DMS53 (cell line): ENCODE results near the gene RXRB.
A peak's percentile ranks its signal among the peaks of the same experiment; 100 is the strongest.

ENCODE experiments used
- DNase-seq: peaks from one replicate; lab custom pipeline; 2025; lab: John Stamatoyannopoulos, UW

RXRB gene

DNA sequence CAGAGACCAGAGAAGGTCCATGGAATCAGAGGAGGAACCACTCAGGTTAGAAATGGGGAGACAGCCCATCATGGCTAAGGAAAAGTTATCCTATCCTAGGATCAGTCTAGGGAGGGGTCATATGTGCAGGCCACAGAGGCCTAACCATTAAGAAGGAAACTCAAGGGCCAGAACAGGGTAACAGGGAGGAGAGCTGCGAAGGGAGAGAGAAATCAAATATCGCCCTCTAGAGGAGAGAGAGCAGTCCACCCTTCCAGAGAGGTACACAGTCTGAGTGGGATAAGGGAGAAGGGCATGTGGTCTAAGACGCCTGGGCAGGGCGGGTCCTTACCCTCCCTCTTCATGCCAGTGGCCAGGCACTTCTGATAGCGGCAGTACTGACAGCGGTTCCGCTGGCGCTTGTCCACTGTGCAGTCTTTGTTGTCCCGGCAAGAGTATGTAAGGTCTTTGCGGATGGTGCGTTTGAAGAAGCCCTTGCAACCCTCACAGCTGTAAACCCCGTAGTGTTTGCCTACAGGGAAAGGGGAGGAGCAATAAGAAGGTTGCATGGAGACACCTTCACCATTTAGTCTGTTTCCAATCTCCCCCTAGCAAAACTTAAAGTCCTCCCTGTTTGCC lies 2.9 kb downstream of the RXRB start:
- DNase-seq, result peak; percentile 87

DNA sequence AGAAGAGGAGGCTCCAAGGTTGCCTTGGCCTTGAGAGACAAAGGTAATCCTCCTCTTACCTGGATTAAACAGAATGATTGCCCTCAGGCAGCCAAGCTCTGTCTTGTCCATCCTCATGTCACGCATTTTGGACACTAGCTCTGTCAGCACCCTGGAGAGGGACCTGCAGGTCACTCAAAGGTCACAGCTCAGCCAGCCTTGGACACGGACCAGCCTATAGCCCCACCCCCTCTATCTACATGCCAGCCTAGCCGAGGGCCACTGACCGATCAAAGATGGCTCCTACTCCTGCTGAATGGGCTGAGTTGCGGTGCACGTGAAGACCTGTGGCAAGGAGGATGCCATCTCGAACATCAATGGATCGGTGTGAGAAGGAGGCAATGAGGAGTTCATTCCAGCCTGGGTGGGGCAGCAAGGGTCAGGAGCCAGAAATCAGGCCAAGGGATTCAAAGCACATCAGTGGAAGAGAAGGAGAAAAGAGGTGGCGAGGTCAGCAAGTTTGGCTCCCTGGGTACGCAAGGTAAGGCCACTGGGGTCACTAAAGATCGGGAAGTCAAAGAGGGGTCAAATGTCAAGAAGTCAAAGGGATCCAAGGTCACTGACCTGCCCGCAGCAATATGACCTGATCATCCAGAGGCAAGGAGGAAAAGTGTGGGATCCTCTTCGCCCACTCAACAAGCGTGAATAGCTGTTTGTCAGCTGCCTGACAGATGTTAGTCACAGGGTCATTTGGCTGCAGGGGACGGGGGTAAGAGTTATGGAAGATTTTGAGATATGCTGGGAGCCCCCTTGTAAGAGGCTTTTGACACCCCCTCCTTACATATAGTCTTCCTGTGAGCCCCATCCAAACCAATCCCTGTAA lies 4.9 kb downstream of the RXRB start:
- DNase-seq, result no peak

DNA sequence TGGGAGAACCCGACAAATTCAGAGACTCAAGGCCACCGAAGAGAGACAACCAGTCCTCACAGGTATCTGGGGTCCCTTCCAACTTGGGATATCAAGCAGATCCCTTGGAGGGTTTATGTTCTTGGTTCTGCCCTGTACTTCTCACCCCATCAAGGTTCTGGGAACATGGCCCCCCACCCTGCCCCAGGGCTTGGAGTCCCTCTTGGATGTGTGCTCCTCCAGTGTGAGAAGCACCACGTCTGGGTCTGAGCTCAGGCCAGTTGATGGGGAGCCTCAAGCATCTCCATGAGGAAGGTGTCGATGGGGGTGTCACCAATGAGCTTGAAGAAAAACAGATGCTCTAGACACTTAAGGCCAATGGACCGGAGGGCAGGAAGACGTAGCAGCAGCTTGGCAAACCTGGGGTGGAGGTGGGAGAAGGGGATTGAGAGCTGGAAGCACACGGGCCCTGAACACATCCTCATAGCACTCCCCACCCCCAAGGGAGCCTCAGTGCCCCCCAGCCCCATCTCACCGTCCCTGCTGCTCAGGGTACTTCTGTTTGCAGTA lies 6.0 kb downstream of the RXRB start:
- no peak for DNase-seq

DNA sequence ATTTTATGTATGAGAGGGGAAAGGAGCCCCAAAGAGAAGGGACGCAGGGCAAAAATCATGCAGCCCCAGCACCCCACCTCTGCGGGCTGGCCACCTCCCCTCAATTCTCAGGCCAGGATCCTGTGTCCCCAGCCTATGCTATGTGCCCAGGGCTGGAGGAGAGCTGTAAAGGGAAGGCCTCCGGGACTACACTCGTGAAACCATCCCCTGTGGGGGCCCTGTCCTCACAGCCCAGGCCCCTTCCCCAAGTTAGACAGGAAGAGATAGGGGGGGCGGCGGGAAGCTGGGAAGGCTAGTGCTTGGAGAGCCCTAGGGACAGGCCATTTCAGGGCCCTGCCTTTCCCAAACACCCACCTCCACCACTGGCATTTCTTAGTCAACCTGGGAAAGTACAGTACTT lies 6.8 kb downstream of the RXRB start:
- no peak for DNase-seq

DNA sequence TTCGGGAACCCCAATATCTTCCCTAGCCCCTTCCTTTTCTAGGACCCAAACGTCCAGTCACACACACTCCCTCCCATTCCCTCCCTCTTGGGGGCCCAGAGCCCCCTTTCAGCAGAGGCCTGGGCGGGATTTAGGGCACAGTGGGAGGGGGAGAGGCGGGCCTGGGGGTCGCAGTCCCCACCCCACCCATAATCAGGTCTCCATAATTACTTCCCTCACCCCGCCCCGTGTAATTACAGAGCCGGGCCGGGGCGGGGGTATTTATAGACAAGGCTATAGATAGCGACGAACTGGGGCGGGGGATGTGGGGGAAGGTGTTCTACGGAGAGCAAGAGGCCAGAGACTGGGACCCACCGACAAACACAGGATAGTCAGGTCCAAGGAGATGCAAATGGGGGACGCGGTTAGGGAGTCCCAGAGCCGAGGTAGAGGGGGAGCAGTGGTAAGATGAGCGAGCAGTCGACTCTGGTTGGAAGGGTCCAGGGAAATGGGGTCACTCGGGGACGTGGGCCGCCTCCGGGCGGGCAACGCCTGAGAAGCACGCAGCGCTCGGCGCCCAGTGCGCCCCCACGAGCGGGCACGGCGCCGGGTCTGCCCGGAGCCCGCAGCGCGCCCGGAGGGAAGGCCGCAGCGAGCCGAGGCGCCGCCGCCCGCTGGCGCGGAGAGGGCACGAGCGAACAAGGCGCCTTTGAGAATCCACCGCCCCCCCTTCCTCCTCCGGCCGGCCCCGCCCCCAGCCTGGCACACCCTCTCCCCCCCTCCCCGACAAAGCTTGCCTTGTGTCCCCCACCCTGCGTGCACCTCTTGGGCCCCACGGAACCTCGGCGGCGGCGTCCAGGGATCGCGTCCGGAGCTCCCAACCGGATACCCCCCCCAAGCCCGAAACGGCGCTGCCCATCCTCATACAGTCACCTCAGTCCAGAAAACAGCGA lies 7.5 kb downstream of the RXRB start:
- DNase-seq, result peak; percentile 44

DNA sequence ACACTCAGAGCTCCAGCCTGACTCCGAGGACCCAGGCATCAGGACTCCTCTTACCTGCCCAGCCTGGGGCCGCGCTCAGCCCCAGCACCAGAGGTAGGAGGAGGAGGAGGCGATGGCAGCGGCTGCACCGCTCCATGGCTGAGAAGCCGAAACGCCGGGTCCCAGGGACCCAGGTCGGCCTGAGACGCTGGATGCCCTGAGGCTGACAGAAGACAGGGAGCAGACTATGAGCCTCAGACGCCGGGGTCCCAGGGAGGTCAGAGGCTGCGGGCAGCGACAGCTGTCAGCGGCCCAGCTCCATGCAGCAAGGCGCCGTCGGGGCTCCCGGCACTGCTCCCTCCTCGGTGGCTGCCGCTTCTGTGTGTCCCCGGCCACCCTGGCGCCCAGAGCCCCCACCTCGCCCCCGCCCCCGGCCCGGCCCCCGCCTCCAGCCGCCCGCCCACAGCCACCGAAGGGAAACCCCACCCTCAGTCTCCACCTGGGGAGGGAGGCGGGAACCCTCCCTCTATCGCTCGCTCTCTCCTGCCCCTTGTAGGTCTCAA lies 8.3 kb downstream of the RXRB start, which contains the start of gene COL11A2:
Gene COL11A2 (minus strand): TSS at position 363 of the 542 bp plus-strand sequence. CDS start 227 bp downstream, at position 136.
- peak; percentile 36 for DNase-seq

DNA sequence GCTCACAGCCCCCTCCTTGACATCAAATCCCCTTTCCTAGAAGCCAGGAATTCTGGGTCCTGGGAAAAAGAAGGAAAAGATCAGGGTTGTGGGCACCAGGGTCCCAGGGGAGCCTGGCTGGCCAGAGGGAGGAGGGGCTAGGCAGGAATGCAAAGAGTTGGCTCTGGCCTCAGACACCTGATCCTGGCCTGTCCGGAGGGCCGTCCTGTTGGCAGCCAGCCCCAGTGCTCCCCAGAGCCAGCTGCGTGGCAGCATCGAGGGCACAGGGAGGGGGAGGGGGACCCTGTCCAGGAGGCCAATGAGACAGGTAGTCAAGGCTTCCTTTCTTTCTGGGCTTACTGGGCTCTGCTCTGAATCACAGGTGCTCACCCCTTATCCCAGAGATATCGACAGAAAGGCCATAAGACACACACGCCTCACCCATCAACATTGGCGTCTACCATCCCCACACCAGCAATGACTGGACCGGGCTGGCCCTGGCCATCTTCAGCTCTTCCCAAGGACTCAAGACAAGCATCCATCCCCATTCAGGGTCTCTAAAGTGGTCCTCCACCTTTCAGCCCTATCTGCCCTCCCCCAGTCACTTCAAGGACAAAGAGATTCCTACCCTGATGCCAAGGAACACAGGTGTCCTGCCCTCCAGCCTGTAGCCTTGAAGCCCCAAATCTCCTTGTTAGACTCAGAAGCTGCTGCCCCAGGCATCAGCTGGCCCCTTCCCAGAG lies 8.9 kb downstream of the RXRB start:
- DNase-seq, result peak; percentile 10

DNA sequence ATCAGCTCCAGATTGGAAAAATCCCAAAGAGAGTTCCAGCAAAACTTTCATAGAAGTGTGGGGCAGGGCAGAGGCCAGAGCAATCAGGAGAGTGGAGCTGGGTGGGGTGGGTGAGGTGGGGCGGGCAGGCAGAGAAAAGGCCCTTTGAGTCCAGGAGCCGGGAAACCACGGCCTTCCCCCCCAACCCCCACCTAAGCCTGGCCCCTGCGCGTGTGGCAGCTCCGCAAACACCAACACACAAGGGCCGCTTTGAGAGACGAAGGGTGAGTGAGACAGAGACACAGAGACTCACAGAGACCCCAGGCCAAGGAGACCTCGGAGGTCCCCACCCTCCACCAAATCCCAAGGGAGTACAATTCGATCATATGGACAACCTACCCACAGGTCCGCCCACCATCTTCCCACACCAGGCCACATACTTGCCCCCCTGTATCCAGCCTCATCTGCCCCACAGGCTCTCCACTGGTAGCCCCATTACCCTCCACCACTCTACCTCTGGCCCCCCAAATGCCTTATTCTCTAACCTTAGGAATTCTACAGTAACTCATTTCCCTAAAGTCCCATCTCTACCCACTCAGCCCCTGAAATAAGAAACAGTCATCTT lies 9.9 kb downstream of the RXRB start:
- no peak for DNase-seq

DNA sequence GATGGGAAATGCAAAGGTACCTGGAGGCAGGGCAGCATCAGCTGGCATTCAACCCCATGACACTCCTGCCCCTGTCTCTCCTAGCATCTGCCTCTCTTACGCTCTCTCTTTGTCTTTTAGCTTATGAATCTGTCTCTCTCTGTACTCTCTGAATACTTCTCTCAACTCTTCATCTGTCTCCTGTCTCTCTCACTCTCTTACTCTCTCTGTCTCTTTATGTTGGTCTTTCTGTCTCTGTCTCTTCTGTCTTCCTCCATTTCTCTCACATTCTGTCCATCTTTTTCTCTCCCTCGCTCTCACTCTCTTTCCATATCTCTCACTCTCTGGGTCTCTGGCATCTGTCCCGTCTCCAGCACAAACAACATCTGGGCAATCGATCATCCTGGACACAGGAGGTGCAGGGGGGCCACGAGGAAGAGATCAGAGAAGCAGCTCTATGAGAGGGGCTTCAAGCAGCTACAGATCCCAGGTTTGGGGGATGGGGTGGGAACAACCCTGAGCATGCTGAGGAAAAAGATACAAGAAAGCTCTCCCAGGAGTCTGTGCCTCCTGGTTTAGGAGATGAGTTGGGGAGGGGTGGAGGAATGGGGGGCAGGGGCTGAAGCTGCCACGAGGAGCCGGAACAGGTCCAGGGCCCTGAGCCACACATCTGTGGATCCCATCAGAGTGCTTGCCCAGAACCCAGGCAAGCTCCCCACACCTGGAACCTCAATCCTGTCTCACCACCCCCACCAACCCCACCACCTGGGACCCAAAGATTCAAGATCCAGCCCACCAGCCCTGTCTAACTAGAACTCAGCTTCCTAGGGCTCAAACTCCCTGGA lies 10.6 kb downstream of the RXRB start:
- no peak for DNase-seq

DNA sequence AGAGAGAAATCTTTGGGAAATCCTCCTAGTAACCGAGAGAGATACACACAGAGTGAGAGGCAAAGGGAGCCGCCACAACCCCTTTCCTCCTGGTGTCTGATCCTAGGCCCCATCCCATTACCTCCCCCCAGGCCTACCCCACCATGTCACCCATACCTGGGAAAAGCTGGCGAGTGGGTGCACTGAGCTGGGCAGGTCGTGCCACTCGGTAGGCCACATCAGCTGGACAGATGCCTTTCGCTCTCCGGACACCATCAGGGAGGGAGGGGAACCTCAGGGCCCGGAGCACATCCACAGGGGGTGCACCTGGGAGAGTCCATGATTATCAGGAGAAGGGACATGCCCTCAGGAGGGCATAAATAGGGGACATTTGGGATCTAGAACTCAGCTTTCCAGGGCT lies 11.3 kb downstream of the RXRB start:
- no peak for DNase-seq

DNA sequence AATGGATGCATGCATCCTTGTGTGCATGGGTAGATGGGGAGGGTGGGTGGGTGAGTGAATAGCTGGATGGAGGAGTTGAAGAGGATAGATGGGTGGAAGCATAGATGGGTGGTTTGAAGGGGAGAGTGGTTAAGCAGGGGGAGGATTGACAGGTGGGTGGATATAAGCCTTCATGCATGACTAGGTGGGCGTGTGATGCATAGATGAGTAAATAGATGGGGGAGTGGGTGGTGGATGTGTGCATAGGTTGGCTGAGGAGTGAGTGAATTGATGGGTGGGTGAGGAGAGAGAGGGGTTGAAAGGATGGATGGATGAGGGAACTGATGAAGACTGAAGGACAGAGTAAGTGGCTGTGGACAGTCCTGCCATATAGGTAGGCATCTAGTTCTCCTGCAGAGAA lies 12.7 kb downstream of the RXRB start:
- no peak for DNase-seq

DNA sequence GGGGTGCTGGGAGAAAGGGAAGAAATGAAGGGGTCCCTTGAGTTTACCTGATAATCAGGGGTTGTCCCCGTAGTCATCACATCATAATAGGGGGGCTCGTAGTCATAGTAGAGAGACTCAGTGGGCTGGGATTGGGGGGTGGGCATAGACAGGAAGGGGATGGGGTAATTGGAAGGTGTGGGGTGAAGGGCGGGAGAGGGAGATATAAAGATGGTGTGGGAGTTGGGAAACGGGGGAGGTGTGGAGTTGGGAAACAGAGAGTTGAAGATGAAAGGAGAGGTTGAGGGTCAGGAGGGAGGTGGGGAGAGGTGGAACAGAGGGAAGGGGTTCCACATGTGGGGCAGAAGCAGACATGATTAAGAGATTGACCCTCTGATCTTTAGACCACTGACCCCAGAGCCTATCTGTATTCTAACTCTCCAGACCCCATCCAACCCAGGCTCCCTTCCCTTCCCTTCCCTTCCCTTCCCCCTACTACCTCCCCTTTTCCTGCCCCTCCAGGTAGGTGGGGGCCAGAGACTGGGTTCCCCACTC lies 14.7 kb downstream of the RXRB start:
- no peak for DNase-seq

DNA sequence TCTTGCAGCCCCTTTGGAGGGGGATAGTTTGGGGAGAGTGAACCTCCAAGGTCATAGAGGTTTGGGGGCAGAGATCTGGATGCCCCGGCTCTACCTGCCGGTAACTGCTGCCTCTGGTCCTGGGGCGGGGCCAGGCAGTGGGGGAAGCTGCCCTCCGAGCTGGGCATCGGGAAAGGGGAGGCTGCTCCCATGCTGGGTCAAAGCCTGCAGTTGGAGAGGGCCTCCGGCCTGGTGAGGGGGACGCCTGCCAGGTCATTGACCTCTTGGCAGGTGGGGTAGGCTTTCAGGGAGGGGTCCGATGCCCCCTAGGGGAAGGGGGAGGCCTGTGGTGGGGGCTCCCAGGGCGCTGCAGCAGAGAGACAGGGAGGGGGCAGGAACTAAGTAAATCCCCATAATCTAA lies 15.3 kb downstream of the RXRB start:
- DNase-seq, result no peak

DNA sequence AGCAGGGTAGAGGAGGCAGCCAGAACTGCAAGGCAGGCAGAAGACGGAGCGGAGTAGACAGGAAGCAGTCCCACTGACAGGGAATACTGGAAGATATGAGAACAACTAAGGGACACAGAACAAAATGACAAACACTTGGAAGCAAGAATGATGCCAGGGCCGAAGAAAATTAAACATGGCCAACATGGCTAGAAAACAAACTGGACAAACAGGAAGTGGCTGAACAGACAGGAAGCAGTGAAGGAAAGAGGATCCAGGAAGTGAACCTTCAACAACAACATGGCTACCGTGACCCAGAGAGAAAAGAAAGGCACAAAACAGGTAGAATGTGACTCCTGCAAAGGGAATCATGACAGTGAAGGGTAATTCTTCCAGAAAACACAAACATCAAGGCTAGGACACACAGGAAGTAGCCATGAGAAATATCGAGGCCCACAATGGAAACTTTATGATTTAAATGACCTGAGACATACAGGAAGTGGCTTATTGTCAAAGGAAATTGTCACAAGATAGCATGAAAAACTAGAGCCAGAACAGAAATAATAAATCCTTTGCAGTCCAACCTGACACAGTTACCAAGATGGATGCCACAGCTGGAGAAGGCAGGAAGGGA lies 17.3 kb downstream of the RXRB start:
- DNase-seq, result no peak

DNA sequence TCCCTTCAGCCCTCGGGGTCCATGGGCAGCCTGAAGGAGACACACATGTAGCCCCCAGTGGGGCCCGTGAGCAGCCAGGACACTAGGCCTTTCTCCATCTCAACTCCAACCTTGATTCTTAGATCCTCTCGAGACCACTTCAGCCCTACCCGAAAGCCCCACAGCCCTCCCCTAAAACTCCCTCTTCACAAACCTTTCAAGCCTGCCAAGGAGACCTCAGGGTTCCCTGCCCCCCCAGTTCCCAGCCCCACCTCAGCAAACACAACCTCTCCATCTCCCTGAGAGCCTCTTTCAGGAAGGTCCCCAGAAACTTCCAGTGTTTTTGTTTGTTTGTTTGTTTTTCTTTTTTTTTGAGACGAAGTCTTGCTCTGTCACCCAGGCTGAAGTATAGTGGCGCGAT lies 19.3 kb downstream of the RXRB start:
- DNase-seq, result no peak

DNA sequence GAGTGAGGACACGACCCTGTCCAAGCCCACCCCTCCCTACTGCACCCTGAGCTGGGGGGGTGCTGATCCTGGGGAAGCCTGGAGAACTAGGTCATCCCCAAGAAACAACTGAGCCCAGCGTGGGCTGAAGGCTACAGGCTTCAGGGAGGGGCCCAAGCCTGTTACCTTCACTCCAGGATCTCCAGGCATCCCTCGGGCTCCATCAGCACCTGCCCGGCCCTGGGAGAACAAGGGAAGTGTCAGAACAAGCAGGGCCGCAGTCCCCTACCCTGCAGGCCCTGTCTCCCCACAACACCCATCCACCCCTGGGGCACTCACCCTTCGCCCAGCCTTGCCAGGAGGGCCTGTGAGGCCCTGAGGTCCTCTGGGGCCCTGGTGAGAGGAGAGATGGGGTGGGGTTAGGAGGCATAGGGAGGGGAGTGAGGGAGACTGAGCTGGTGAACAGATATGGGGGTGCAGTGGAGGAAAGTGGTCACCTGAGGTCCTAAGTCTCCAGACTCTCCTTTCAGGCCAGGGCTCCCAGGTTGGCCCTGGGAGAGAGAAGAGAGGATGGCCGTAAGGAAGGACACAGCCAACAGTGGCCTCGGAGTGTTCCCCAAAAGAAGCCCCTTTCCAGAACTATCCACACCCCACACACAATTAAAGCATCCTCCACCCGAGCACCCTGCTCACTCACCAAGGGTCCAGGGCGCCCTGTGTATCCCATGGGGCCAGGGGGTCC lies 21.6 kb downstream of the RXRB start:
- DNase-seq, result no peak

DNA sequence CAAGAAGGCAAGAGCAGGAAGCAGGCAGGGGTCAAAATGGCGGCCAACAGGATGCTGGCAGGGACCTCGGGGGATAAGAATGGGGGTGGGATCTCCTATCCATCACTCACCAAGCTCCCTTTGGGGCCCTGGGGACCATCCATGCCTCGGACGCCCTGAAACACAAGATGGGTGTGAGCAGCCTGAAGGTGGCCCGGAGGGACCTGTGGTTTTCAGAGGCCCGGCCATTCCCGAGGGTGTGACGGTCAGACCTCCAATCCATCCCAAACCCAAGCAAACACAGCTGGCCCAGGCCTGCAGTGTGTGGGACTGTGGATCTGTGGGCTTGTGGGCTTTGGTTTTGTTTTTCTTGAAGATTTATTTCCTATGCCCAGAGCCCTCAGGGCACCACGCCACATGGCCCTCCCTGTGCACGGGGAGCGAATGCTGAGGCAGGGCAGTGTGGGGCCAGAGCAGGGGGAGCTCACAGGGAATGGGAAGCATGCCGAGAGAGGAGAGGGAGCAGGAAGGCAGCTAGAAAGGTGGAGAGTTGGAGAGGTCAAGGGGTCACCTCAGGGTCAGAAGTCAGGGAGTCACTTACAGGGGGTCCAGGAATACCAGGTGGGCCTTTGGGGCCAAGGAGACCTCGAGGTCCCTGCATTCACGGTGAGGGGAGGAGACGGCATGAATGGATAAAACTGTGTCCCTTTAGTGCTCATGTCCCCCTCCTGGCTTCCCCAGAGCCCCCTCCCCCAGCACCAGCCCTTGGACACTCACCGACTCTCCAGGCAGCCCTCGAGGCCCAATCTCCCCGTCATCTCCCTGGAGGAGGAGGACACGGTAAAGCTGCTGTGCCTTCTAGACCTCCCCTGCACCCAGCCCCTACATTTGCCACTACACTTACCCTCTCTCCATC lies 22.7 kb downstream of the RXRB start:
- DNase-seq, result no peak
